Fibroblast of the aortic adventitia (primary cell): ENCODE measurements around the gene SLC25A5. TPM values are rescaled to one million over a fixed set of nuclear protein-coding genes. Genes with fewer than 3 reads are reported as not detected.

Experiments used
- DNase-seq: peaks from one replicate; pipeline ENCODE4 v3.0.0-alpha.2; 2010; ENCODE audit warnings: low read depth
- H3K4me3 ChIP-seq: 2 replicates; pipeline ENCODE4 v1.5.1; 2011; ENCODE audit warnings: low read depth, mild to moderate bottlenecking, control low read depth, low read length, moderate library complexity
- total RNA-seq: library from RNA; depleted of rRNA; stranded (reverse); fragments of >200 nt; gene quantifications from 2 replicates; pipeline ENCODE4 v1.2.3, GENCODE V29; 2012; ENCODE audit warnings: low replicate concordance
- TF ChIP-seq, protein P1 (sequence below): IDR thresholded peaks from 2 replicates; pipeline ENCODE4 v1.5.1; 2011; ENCODE audit warnings: mild to moderate bottlenecking, low read length, control low read depth, inconsistent platforms; ENCODE audit not compliant: insufficient read depth

The SLC25A5 gene
- total RNA-seq, 1 donor = 188 TPM

DNA sequence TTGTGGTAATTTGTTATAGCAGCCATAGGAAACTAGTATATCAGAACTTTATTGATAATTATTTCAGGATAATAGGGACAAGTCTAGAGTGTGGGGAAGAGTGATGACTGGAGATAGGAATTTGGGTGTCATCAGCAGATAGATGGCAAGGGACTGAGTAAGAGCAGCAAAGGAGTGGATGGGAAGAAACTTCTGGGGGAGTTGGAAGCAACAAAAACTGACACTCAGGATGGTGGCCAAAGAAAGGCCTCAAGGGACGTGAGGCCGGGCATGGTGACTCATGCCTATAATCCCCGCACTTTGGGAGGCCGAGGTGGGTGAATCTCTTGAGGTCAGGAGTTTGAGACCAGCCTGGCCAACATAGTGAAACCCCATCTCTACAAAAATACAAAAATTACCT is 9.1 kb upstream of the SLC25A5 start:
- no peak overlapping the region for H3K4me3 ChIP-seq
- DNase-seq = no peak
- TF ChIP-seq, protein P1, sequence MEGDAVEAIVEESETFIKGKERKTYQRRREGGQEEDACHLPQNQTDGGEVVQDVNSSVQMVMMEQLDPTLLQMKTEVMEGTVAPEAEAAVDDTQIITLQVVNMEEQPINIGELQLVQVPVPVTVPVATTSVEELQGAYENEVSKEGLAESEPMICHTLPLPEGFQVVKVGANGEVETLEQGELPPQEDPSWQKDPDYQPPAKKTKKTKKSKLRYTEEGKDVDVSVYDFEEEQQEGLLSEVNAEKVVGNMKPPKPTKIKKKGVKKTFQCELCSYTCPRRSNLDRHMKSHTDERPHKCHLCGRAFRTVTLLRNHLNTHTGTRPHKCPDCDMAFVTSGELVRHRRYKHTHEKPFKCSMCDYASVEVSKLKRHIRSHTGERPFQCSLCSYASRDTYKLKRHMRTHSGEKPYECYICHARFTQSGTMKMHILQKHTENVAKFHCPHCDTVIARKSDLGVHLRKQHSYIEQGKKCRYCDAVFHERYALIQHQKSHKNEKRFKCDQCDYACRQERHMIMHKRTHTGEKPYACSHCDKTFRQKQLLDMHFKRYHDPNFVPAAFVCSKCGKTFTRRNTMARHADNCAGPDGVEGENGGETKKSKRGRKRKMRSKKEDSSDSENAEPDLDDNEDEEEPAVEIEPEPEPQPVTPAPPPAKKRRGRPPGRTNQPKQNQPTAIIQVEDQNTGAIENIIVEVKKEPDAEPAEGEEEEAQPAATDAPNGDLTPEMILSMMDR = no peak

DNA sequence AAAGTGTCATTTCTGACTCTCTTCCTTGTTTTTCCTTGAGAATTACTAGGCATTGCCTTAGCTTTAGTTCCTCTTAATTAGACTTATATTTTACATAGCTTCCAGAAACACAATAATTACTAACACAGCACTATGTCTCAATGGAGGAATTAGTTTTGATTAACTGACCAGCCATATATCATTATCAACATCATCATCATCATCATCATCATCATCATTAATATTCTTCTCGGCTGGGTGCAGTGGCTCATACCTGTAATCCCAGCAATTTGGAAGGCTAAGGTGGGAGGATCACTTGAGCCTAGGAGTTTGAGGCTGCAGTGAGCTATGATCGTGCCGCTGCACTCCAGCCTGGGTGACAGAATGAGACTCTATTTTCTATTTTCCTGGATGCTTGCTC is 2.7 kb upstream of the SLC25A5 start:
- no peak overlapping the region for H3K4me3 ChIP-seq
- no peak for DNase-seq
- TF ChIP-seq, protein P1 = no peak

DNA sequence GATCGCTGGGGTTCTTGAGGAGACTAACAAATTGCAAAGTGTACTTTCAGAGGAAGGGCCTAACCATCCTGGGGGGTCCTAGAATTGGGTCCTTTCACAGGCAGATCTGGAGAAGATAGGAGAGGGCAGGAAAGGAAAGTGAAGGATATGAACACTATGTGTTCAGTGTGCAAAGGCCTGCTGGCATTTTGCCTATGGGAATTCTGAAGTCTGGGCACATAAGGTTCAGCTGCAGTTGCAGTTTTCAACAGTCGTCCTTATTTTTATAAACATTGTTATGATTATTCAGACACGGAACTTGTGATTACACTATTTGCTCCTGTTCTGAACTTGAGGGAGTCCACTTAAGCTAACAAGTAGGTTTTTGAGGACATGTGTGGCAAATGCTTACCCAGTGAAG is 1.3 kb upstream of the SLC25A5 start:
- H3K4me3 ChIP-seq = no peak overlapping the region
- TF ChIP-seq, protein P1 = no peak
- DNase-seq = no peak

DNA sequence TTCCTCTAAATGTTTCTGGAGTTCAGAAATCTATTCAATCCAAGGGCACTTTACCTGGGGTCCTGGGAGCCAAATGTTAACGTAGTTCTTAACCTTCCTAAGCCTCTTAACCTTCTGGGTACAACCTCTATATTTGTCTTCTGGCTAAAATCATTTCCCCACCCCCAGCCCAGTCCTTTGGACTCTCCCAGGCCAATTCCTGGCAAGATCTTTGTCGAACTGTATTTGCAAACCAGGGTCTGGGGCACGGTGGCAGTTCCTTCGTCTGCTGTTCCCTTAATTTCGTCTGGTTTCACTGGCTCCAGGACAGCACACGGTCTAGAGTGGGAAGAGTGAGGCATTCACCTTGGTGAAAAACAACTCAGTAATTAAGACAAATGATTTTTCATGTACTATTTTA is 811 bp upstream of the SLC25A5 start:
- TF ChIP-seq, protein P1 = no peak
- DNase-seq = no peak
- H3K4me3 ChIP-seq = no peak overlapping the region

DNA sequence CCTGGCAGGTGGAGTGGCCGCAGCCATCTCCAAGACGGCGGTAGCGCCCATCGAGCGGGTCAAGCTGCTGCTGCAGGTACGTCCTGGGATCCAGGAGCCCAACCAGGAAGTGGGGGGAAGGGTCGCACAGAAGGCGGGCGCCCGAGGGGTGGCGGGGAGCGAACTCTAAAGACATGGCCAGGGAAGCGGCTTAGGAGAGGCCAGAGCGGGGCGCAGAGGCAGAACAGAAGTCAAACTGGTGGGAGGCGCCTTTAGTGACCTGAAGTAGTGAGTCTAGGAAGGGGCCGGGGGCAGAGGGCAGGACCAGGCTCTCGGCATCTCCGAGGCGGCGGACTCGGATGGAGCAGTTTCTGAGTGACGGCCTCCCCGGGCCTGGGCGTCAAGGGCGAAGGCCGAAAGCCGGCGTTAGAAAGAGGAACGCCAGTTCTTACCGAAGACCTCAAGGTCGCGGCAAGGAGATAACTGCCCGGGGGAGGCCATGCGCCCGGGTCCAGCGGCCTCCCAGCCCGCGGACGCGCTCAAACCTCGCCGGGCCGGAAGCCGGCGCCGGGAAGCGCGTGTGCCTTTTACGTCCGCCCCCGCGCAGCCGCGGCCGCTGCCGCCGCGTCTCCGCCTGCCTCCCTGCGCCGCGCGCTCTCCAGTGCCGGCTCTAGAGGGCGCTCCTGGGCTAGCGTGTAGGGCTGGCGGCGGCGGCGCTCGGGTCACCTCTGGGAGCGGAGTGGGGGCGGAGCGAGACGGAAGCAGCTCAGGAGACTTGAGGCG is 488 bp downstream of the SLC25A5 start:
- DNase-seq = peak; percentile 64
- peak overlapping the region; percentile 80 for H3K4me3 ChIP-seq
- TF ChIP-seq, protein P1 = peak; percentile 59

DNA sequence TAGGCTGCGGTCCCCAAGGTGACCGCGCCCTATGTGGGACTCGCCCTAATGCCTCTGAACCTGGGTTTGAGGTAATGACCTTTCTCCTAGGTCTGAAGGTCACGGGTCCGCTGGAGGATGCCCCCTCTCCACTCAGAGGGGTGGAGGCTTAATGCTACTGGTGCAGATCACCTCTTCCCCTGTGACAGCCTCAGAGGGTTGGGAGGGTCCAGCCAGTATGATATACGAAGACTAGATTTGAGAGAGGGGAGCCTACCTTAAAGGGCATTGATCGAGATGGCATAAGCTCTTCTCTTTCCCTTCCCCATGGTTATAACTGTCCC is 1.0 kb downstream of the SLC25A5 start:
- peak overlapping the region; percentile 66 for H3K4me3 ChIP-seq
- TF ChIP-seq, protein P1 = no peak
- no peak for DNase-seq
